D341Med (cell line): ENCODE data around the gene SCN5A.
"Not testable (repeated sequence)": the region's sequence is repeated elsewhere in the genome, so short reads cannot be mapped to it uniquely, and the experiment has no call there.

Source experiments
- DNase-seq: peaks from one replicate; pipeline ENCODE4 v3.0.0; 2012; ENCODE audit warnings: low spot score

Gene SCN5A

GRCh38 chr3:38578551-38578950 is 70.9 kb downstream of the SCN5A start:
- peak; percentile 1 for DNase-seq

- peak; percentile 5 for DNase-seq
Observed at GRCh38 chr3:38578081-38578475, 71.4 kb downstream of the SCN5A start.

GRCh38 chr3:38577371-38578080 is 72.0 kb downstream of the SCN5A start:
- DNase-seq, result peak; percentile 14

GRCh38 chr3:38576526-38577370 is 72.7 kb downstream of the SCN5A start:
- DNase-seq, result peak; percentile 12

GRCh38 chr3:38576131-38576525 is 73.4 kb downstream of the SCN5A start:
- DNase-seq, result no peak

GRCh38 chr3:38575279-38575843 is 74.1 kb downstream of the SCN5A start:
- DNase-seq, result no peak

GRCh38 chr3:38574411-38575278 is 74.8 kb downstream of the SCN5A start:
- DNase-seq, result peak; percentile 10

- peak; percentile 9 for DNase-seq
Observed at GRCh38 chr3:38573556-38573955, 75.9 kb downstream of the SCN5A start.

GRCh38 chr3:38573111-38573510 is 76.4 kb downstream of the SCN5A start:
- no peak for DNase-seq

GRCh38 chr3:38567498-38567897 is 82.0 kb downstream of the SCN5A start:
- no peak for DNase-seq

- DNase-seq, result not testable (repeated sequence)
Observed at GRCh38 chr3:38566794-38567193, 82.7 kb downstream of the SCN5A start.

- no peak for DNase-seq
Observed at GRCh38 chr3:38566215-38566528, 83.3 kb downstream of the SCN5A start.

GRCh38 chr3:38565339-38566214 is 83.9 kb downstream of the SCN5A start:
- DNase-seq, result no peak

- no peak for DNase-seq
Observed at GRCh38 chr3:38564631-38565338, 84.7 kb downstream of the SCN5A start.

- no peak for DNase-seq
Observed at GRCh38 chr3:38563886-38564270, 85.6 kb downstream of the SCN5A start.

GRCh38 chr3:38563070-38563885 is 86.2 kb downstream of the SCN5A start:
- DNase-seq, result no peak

- no peak for DNase-seq
Observed at GRCh38 chr3:38562467-38562925, 87.0 kb downstream of the SCN5A start.

GRCh38 chr3:38561746-38562466 is 87.6 kb downstream of the SCN5A start:
- no peak for DNase-seq
